Activated CD4-positive, alpha-beta T cell treated with anti-CD3 and anti-CD28 coated beads for 24 hours (primary cell): Measurements from ENCODE around the gene LINC00305.

Experiments
- DNase-seq, 2 donors: peaks; one replicate each; pipeline ENCODE4 v3.0.0-alpha.2; 2020; ENCODE audit warnings: low read depth in 2 of 2

The LINC00305 gene

DNA sequence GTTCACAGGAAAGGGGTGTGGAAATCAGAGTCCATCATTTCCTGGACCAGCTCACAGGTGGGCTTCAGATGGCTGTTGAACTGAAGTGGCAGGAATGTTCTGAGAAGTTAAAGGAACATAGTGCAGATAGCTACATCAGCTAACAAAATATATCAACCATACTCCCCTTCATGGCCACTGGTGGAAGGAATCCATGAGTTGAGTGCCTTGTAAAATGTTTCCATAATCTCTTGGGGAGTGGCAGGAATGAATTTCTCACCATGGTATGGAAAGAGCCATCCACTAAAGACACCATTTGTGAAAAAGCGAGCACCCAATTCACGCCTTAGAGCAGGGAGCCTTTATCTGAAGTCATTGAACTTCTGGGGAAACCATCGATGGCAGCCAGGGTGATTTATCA lies at the start of gene LINC00305:
LINC00305 (minus strand) TSS at position 101 of the 400 bp plus-strand sequence.
- no peak for DNase-seq

DNA sequence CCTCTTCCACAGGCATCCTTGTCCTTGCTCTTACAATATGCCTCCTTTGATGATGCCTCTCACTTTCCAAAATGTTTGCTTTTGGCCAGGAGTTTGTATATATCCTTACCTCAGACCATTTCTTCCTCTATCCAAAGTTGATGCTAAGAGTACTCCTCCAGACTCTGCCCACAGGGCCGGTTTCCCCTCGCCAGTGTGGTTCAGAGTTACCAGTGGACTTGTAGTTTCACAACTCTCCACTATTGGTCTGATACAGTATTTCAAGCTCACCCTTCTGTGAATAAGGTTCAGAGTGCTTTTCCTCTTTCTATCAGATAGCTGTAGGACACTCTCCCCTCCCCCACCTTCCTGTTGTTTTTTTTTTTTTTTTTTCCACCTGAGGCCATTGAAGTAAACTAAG lies 42.2 kb upstream of the LINC00305 start:
- DNase-seq = no peak

DNA sequence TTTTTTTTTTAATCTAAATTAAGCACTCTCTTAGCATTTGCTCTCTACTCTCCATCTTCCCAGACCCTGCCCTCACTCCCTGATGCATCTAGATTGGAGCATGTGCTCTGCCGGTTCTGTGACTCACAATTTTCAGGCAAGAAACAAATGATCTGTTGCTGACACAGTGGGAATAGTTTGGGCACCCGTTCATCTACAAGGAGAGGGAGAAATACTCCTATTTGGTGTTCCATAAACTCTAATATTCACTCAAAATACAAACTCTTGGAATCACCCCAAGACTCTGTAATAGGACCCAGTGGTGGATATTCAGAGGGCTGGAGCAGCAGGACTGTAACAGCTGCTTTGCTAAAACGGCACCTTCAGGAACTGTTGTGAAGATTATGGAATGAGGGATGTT lies 37.1 kb upstream of the LINC00305 start:
- DNase-seq = no peak

DNA sequence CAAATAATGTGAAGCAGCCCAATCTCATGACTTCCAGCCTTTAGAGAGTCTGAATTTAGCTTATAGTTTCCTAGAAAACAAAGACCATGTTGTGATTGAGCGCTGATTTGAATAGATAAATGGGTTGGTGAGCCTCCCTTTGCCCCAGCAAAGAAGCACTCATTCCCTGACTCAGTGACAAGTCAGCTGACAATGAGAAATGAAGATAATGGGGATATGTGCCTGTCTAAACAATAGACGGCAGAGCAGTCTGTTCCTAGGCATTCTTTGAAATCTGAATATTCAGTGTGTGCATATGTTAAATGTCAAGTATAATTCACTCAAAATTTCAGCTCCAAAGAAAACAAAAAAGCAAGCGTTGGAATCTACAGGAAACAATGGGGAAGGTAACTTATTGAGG lies 34.8 kb upstream of the LINC00305 start:
- no peak for DNase-seq

DNA sequence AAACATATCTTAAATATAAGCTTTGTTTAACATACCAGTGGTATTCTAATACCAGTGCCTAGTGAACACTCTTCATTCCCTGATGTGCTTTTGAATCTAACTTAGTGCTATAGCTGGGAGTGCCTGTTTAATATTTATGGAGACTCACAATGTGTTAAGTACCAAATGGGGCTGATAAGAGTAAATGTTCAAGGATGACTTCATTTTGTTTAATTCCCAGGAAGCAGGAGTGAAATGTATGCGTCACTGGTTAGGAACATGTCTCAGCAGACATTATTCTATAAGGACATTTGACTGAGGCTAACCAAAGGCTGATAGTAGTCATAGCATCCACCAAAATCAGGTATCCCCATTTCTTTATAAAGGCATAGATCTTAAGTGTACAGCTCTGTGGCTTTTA lies 31.7 kb upstream of the LINC00305 start:
- no peak for DNase-seq

DNA sequence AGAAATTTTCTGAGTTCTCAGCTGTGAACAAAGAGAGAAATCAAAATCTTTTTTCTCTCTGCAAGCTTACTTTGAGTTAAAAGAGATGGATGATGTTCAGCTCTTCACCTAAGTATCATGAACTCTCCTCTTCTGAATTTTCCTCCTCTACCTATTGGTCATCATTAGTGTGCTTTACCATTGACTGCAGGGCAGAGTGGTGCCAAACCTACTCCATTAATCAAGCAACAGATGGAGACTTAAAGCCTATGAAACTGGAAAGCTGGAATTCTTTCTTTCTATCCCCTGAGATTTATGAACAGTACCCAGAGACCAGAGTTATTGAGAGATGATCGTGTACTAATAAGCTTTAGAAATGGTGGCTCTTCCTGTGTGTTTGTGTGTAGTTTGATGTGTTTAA lies 31.3 kb upstream of the LINC00305 start:
- DNase-seq = no peak

DNA sequence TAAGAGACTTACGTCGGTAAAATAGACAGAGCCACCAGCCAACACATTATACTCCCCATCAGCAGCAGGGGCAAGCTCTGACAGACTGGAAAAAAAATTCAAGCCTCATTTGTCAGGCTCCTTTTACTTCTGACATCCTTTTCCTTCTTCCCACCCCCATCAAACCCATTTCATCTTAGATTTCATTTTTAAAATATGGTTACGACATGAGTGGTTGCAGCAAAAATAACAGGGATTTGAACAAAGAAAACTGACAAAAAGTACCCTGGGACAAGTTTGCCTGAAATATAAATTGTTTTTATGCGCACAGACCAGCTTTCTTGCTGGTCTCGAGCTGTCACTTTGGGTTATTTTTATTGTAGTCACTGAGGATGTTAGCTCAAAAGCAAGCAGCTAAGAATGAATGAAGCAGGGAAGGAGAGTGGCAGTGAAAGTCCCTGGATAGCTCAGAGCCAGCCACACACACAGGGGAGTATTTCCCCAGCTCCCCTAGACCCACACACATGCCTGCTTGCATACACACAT lies 30.7 kb upstream of the LINC00305 start:
- no peak for DNase-seq

DNA sequence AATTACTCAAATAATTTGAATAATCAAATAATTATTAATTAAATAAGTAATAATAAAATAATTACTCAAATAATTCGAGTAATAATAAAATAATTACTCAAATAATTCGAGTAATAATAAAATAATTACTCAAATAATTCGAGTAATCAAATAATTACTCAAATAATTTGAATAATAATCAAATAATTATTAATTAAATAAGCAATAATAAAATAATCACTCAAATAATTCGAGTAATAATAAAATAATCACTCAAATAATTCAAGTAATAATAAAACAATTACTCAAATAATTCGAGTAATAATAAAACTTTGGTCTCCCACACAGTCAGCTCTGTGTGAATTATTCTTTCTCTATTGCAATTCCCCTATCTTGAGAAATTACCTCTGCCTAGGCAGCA lies 30.0 kb upstream of the LINC00305 start:
- DNase-seq = no peak

DNA sequence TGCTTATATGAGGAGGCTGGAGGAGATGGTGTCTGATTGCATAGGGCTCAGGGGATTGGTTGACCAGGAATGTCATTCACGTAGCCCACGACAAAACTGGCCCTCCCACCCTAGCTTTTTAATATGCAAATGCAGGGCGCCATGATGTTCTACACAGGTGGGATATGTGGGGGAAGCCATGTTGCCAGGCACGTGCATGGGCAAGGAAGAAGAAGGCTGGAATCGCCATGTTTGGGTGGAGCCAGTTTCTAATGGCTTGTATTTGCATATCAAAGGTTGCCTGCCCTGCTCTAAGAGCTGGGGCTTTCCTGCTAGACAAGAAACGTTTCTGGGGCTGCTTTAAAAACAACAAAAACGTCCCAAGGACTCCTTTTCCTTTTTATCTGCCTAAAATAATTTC lies 26.5 kb upstream of the LINC00305 start:
- no peak for DNase-seq

DNA sequence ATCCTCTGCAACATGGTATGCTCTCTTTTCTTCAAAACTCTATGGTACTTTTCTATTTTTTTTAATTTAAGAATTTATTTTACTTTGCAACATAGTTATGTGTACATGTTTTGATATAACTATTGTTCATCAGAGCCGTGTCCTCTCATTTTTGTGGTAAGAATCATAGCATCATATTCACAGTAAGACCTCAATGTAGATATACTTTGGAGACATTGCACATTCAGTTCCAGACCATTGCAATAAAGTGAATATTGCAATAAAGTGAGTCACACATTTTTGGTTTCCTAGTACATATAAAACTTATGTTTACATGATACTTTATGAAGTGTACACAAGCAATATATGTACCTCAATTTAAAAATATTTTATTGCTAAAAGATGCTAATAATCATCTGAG lies 22.7 kb upstream of the LINC00305 start:
- no peak for DNase-seq

DNA sequence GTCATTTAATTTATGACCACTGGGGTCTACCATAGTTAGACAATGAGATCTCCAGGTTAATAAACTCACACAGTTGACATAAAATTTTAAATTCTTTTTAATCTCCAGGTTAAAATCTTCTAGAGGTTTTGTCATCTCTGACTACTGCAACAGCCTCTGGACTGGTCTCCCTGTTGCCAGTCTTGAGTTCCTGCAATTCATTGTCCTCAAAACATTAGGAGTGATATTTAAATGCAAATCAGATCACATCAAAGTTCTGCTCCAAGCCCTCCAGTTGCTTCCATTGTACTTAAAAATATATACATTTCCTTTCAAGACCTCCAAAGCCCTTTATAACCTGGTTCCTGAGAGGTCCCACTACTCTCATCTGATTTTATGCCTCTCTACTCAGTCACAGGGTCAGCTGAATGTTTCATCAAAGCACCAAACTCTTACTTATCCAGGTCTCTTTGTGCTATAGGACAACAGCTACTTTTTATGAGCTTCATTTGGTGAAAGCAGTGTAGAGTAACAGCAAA lies 18.6 kb upstream of the LINC00305 start:
- no peak for DNase-seq

DNA sequence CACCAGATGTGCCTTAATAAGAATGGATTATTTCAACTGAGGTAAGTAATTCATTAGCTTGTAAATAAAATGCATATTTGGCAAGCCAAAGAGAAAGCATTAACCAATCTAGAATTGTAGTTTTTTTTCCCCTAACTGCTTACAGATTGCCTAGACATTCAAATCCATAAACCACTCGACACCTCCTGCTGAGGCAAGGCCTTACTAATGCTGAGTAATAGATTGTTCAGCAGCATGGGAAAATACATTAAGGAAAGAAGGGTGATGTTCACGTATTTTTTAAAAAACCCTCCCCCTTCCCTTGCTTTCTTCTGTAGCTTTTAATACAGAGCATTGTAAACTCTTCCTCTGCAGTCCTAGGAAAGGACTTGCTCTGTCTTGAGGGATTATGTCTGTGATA lies 17.0 kb upstream of the LINC00305 start:
- DNase-seq = no peak

DNA sequence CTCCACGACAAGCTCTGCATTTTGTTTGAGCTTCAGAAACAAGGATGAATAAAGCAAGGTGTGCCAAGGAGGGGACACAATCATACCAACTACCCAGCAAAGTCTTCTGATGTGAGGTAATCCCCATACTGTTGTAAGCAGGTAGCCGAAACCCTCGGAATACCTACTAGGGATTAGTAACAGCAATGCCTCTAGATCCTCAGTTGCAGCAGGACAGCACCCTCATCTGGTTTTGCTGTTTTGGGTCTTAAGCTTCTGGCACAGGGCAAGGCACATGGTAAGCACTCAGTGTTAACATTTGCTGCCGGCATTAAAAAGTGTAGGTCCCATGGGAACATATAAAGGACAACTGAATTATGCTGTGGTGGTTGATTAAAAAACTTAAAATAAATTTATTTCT lies 16.0 kb upstream of the LINC00305 start:
- no peak for DNase-seq

DNA sequence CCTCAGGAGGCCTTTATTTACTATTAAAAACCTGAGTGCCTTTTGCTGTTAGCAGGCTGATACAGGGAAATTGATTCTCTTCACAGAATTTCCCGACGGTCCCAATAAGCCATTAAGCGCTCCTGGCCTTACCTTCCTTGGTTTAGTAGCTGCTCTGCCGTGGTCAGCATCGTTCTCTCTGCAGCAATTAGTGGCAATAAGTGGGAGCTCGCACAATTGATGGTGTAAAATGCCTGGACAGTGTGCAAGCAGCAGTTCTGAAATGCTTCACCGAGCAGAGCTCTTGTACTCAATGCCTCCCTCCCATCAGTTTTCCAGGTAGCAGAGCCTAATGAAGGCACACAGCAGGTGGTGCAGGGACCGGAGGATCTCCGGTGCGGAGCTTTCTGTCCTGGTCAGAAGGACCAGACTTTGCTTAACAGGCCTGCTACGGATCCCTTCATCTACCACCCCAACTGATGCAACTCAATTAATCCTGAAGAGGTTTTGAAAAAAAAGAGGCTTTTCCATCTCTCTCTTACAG lies 1.1 kb upstream of the LINC00305 start:
- no peak for DNase-seq

DNA sequence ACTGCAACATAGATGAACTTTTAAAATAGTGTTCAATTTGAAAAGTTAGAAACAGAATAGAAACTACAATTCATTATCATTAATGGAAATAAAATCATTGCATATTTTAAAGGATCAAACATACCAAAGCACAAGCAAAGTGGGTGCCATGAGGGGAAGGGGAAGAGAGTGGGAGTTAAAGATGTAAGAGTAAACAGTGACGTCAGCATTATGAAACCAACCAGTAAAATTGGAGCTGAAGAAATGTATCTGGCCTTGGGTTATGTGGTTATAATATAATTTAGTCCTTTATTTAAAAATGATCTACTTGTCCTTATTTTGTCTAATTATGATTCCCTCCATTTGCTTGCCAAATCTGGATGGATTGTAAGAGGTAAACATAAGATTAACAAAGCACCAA lies 6.0 kb downstream of the LINC00305 start:
- DNase-seq = no peak

DNA sequence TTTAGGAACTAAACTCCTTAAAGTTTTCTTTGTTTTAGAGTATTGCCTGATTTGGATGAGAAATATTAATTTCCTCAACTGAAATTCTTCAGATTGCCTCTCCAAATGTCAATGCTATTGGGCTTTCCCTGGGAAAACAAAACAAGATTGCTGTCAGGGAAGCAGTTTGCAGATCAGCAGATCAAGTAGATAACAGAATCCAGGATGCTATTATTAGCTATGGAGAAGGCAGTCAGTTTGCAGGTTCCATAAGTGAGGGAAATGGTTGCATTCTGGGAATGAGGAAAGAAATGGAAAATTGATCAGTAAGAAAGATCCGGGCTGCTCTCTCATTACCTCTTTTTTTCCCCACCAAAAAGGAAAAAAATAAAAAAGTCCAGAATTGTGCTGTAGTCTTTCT lies 11.0 kb downstream of the LINC00305 start:
- DNase-seq = no peak

DNA sequence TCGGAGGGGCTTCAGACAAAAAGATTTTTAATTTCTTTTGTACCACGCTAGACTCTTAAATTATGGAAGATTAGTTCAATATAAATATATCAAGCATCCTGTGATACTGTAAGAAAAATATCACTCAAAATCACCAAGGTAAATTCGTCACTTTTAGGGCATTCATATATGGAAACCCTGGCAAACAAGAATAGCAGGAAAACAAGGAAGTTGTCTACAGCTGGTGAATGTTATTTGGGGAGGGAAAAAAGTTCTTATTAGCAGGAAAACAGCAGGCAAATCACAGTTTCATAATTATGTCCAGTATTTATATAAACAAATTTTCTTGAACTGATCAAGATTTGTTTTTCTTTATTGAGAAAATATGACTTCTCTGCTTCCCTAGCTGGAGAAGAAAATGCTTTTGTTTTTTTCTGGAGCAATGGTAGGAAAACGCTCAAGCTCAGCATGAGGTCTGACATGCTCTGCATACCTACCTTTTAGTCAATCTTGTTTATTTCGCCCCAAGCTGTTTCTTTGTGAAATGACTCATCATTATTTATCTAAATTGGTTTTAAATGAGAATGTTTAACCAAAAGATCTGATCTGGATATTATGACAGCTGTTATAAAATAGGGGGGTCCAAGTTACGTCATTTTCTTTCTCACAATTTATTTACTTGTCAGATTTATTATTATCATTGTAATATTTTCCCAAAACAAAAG lies 14.7 kb downstream of the LINC00305 start:
- no peak for DNase-seq

DNA sequence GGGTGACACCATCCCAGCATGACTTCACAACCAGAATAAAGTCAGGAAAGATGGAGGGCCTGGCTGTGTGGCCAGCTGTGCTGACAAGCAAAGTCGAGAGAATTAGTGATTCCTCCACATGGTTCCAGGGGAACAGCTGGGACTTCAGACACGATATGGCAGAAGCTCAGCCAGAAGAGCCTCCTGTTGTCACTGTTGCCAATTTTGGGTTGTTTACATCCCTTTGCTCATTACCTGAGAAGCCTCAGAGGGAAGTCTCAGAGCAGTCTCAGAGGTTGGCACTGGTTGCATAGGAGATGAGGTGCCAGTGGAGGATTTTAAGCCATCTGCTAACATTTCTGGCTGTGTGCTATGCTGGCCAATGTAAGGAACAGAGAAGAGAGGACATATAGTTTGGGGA lies 16.0 kb downstream of the LINC00305 start:
- no peak for DNase-seq

DNA sequence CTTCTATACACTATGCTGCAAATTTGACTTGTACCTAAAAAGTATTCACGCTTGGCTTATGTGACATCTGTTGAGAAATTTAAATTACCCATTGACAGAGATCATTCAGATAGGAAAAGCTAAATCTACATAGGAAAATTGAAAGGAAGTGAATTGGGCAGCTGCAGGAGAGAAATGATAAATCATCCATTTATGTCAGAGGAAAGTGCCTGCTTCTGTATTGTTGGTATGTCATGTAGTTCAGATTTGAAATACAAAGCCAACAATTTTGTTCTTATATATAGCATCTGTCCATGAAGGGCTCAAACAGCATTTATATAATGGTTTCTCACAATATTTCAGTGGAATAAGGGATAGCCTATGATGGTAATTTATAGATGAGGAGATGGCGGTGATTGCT lies 17.6 kb downstream of the LINC00305 start:
- DNase-seq = no peak

DNA sequence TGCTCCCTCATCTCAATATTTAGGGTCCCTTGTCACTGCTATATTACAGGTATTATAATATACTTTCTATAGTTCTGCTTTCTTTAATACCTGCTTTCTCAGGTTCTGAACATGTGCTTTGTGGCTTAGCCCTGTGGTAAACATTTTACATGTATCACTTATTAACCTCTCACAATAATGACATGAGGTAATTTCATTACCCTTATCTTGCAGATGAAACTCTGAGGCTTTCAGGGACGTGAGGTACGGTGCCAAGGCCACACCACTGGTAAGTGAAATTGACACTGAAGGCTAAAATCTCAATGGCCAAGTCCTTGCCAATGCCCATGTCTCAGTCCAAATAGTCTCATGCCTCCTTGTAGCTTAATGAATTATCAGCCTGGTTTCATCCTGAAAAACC lies 21.7 kb downstream of the LINC00305 start:
- no peak for DNase-seq

DNA sequence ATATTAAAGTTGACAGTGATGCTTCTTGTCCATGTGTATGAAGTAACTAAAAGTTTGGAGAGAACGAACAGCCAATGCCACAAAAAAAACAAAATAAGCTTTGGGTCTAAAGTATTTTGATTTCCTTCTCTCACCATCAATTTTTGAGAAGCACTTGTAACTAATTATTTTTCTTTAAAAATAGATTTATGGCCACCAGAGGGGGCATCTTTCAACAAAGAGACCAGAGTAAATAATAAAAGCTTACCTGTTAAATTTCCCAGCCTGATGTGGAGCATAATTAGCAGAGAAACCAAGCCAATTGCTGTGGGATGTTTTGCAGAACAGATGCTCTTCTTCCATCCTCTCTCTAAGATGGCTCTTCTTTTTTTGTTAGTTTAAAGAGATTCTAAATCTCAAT lies 29.0 kb downstream of the LINC00305 start:
- DNase-seq = no peak

DNA sequence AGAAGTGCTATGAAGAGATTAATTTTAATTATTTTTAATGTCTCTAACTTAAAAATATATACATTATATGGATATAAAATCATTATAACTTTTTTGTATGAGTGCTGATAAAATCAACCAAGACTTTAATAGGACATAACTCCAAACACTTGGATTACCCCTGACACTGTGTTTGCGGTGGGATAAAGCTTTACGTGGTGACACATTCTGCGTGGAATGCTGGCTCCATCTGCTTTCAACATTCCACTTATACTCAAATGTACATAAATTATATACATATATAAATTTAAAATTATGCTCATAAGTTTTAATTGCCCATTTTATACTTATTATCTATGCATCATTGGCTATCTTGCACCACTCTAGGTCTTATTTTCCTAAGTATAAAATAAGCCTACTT lies 30.5 kb downstream of the LINC00305 start:
- DNase-seq = no peak

DNA sequence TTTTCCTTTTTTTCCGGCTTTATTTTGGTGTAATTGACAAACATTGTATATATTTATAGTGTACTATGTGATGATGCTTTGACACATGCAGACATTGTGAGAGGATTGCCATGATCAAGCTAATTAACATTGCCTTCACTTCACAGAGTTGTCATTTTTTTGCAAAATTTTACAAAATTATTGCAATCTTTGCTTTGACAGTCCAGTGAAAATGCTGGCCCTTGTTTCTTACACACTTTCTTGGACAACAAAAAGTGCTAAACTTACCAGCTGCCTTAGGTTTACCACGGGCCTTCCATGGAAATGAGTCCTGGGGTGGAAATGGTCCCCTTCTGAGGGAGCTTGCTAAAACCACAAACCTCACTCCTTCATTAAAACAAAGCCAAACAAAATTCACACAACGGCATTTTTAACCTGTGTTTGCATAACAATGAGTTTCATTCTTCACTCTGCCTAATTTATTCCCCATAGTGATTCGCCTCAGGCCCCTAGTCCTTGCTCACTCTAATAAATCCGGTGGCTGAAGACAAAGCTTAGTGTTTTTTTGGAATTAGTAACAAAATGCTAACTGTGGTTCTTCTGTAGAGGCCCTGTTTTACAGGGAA lies 32.2 kb downstream of the LINC00305 start:
- no peak for DNase-seq
